Coronary artery (tissue), 2 donors: ENCODE results near the gene PTGS1.

Source experiments
- DNase-seq: peaks from one replicate; pipeline ENCODE4 v3.0.0-alpha.2; 2017; ENCODE audit warnings: low spot score
- H3K27ac ChIP-seq, 2 donors: fragments of 200-600 bp; sonication (generic); one replicate each; pipeline ENCODE4 v1.5.1; 2016 to 2019
- H3K4me3 ChIP-seq: fragments of 200-600 bp; sonication (generic); 2 replicates; pipeline ENCODE4 v1.5.1; 2016; ENCODE audit warnings: mild to moderate bottlenecking, moderate library complexity
- TF ChIP-seq, protein P1 (sequence below): fragments of 200-600 bp; sonication (generic); IDR thresholded peaks from one replicate; pipeline ENCODE4 v1.5.1; 2019; ENCODE audit warnings: antibody characterized with exemption

PTGS1 gene

GRCh38 chr9:122347348-122348287 is 23.2 kb upstream of the PTGS1 start:
- DNase-seq: no peak
- TF ChIP-seq, protein P1, sequence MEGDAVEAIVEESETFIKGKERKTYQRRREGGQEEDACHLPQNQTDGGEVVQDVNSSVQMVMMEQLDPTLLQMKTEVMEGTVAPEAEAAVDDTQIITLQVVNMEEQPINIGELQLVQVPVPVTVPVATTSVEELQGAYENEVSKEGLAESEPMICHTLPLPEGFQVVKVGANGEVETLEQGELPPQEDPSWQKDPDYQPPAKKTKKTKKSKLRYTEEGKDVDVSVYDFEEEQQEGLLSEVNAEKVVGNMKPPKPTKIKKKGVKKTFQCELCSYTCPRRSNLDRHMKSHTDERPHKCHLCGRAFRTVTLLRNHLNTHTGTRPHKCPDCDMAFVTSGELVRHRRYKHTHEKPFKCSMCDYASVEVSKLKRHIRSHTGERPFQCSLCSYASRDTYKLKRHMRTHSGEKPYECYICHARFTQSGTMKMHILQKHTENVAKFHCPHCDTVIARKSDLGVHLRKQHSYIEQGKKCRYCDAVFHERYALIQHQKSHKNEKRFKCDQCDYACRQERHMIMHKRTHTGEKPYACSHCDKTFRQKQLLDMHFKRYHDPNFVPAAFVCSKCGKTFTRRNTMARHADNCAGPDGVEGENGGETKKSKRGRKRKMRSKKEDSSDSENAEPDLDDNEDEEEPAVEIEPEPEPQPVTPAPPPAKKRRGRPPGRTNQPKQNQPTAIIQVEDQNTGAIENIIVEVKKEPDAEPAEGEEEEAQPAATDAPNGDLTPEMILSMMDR: no peak
- Histone ChIP-seq H3K4me3 (peak overlapping the region; percentile 73), H3K27ac (peak overlapping the region in 1 of 2 donors; percentile 45)

DNA sequence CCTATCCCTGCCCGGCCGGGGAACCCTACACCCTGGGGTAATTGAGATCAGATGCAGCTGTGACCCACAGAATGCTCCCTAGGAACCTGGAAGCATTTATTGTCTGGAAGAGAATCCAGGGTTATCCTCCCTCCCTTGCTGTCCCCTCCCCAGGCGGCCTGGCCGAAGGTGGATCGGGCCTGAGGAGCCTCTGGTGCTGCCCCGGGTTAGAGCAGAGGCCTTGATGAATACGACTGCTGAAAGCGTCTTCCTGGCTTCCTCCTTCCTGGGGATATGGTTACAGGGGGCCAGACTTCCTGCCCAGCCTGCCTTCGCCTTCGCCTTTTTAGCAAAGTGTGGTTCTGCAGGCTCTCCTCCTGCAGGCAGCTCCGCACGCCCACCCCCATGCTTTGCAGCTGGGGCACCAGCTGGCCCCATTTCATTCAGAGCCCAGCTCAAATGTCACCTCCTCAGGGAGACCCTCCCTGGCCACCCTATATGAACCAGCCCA is 22.5 kb upstream of the PTGS1 start:
- no peak for DNase-seq
- Histone ChIP-seq H3K4me3 (no peak overlapping the region), H3K27ac (no peak overlapping the region)
- TF ChIP-seq, protein P1: no peak

- Histone ChIP-seq H3K4me3 (no peak overlapping the region), H3K27ac (no peak overlapping the region)
- DNase-seq: no peak
- TF ChIP-seq, protein P1: no peak
Measured at GRCh38 chr9:122348791-122349190, 22.0 kb upstream of the PTGS1 start.

GRCh38 chr9:122349201-122349600 is 21.6 kb upstream of the PTGS1 start:
- H3K4me3 ChIP-seq: no peak overlapping the region
- no peak for DNase-seq
- TF ChIP-seq, protein P1: no peak
- H3K27ac ChIP-seq: no peak overlapping the region

- peak; percentile 85 for DNase-seq
- TF ChIP-seq, protein P1: peak; percentile 90
- Histone ChIP-seq H3K27ac (no peak overlapping the region), H3K4me3 (no peak overlapping the region)
Measured at GRCh38 chr9:122350577-122351355, 20.1 kb upstream of the PTGS1 start.

GRCh38 chr9:122354536-122355199 is 16.2 kb upstream of the PTGS1 start:
- no peak for DNase-seq
- no peak overlapping the region for H3K4me3 ChIP-seq
- TF ChIP-seq, protein P1: no peak
- no peak overlapping the region for H3K27ac ChIP-seq
